Measurements from ENCODE around the gene MCCC1. TPM values are rescaled to one million over a fixed set of nuclear protein-coding genes. Genes with fewer than 3 reads are reported as not detected.

Gene MCCC1
- total RNA-seq, 2 donors from 2014 or later: 34.7 to 34.8 TPM

- H3K27ac ChIP-seq (ENCODE audit: low read depth, low read length): peak overlapping the region; percentile 26
- 0% methylated on average over 20 of the region's 29 CpGs; no CpG with 5 or more reads in 1 of the 2 experiments for WGBS, 2 experiments (ENCODE audit: insufficient coverage in 1 of 2, insufficient read length in 1 of 2)
- TF ChIP-seq, protein P1, sequence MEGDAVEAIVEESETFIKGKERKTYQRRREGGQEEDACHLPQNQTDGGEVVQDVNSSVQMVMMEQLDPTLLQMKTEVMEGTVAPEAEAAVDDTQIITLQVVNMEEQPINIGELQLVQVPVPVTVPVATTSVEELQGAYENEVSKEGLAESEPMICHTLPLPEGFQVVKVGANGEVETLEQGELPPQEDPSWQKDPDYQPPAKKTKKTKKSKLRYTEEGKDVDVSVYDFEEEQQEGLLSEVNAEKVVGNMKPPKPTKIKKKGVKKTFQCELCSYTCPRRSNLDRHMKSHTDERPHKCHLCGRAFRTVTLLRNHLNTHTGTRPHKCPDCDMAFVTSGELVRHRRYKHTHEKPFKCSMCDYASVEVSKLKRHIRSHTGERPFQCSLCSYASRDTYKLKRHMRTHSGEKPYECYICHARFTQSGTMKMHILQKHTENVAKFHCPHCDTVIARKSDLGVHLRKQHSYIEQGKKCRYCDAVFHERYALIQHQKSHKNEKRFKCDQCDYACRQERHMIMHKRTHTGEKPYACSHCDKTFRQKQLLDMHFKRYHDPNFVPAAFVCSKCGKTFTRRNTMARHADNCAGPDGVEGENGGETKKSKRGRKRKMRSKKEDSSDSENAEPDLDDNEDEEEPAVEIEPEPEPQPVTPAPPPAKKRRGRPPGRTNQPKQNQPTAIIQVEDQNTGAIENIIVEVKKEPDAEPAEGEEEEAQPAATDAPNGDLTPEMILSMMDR (conservative IDR thresholded peaks at IDR 0.05): no peak
- H3K27me3 ChIP-seq (ENCODE audit: control insufficient read depth, insufficient read depth, low read length, poor library complexity, severe bottlenecking): no peaks in the 10 kb centered on the region
- peak; percentile 76 for DNase-seq
- H3K4me1 ChIP-seq (ENCODE audit: control insufficient read depth, insufficient read depth, low read length): no peaks in the 10 kb centered on the region
- H3K36me3 ChIP-seq (ENCODE audit: control insufficient read depth, insufficient read depth, low read length): no peaks in the 10 kb centered on the region
- Mint-ChIP-seq H3K4me3 (peak overlapping the region; percentile 89), H3K4me1 (peaks cover 22% of the 10 kb centered on the region), H3K9me3 (no peaks in the 10 kb centered on the region), H3K27ac (peak overlapping the region; percentile 94), H3K27me3 (ENCODE audit: insufficient read depth) (no peaks in the 10 kb centered on the region), H3K36me3 (ENCODE audit: low read depth) (no peaks in the 10 kb centered on the region)
- no peaks in the 10 kb centered on the region for H3K9me3 ChIP-seq (ENCODE audit: control insufficient read depth, low read length)
- H3K9ac ChIP-seq (ENCODE audit: extremely low read depth, low read length, poor library complexity, severe bottlenecking): peak overlapping the region; percentile 86
- peak overlapping the region; percentile 92 for H3K4me3 ChIP-seq (ENCODE audit: low read length)
Observed at GRCh38 chr3:182979674-182980191, 119.6 kb downstream of the MCCC1 start.

DNA sequence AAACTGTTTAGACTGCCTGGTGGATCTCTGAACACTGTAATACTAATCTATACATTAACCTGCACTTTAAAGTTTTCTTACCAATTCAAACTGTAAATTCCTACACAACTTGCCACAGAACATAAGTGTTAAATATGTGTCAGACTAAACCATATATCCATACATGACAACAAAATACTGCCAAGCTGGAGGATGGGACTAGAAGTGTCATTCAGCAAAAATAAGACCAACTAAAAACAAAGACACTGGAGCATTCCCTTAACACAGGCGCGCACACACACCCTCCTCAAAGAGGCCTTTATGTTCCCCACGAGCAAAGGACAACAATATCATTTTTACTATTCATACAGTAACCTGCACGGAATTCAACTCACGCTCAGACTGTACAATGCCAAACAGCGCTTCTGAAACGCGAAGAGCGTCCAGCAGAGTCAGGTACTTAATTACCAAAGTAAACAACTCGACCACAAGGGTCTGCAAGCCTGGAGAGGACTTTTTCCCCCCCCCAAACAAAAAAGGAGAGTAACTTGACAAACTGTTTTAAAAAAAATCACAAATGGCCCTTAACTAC lies 120.1 kb downstream of the MCCC1 start:
- H3K4me3 Mint-ChIP-seq: peak overlapping the region; percentile 89
- peaks cover 23% of the 10 kb centered on the region for H3K4me1 Mint-ChIP-seq
- H3K4me1 ChIP-seq (ENCODE audit: control insufficient read depth, insufficient read depth, low read length): no peaks in the 10 kb centered on the region
- no peaks in the 10 kb centered on the region for H3K27me3 ChIP-seq (ENCODE audit: control insufficient read depth, insufficient read depth, low read length, poor library complexity, severe bottlenecking)
- H3K27ac ChIP-seq (ENCODE audit: low read depth, low read length): no peak overlapping the region
- no peaks in the 10 kb centered on the region for H3K9me3 Mint-ChIP-seq
- peak; percentile 45 for DNase-seq
- H3K9ac ChIP-seq (ENCODE audit: extremely low read depth, low read length, poor library complexity, severe bottlenecking): peak overlapping the region; percentile 86
- TF ChIP-seq, protein P1 (conservative IDR thresholded peaks at IDR 0.05): no peak
- H3K36me3 Mint-ChIP-seq (ENCODE audit: low read depth): no peaks in the 10 kb centered on the region
- no peaks in the 10 kb centered on the region for H3K9me3 ChIP-seq (ENCODE audit: control insufficient read depth, low read length)
- H3K27ac Mint-ChIP-seq: peak overlapping the region; percentile 94
- no peaks in the 10 kb centered on the region for H3K36me3 ChIP-seq (ENCODE audit: control insufficient read depth, insufficient read depth, low read length)
- WGBS, 2 experiments (ENCODE audit: insufficient coverage in 1 of 2, insufficient read length in 1 of 2): 4 to 35% methylated on average over 2 to 10 of the region's 10 CpGs
- no peaks in the 10 kb centered on the region for H3K27me3 Mint-ChIP-seq (ENCODE audit: insufficient read depth)
- H3K4me3 ChIP-seq (ENCODE audit: low read length): peak overlapping the region; percentile 92

DNA sequence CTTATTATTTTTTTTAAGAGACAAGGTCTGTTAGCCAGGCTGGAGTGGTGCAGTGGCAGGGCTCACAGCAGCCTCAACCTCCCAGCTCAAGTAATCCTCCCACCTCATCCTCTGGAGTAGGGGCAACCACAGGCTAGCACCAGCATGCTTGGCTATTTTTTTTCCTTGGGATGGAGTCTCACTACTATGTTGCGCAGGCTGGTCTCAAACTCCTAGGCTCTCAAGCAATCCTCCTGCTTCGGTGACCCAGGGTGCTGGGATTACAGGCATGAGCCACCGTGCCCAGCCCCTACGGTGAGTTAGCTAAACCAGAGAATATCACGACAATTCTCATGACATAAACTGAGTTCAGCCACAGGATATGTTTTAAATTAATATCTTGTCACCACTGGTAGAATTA lies 120.9 kb downstream of the MCCC1 start:
- H3K9me3 Mint-ChIP-seq: no peaks in the 10 kb centered on the region
- no peaks in the 10 kb centered on the region for H3K27me3 Mint-ChIP-seq (ENCODE audit: insufficient read depth)
- peaks cover 23% of the 10 kb centered on the region for H3K4me1 Mint-ChIP-seq
- DNase-seq: peak; percentile 52
- Histone ChIP-seq H3K9ac (ENCODE audit: extremely low read depth, low read length, poor library complexity, severe bottlenecking) (no peak overlapping the region), H3K4me1 (ENCODE audit: control insufficient read depth, insufficient read depth, low read length) (no peaks in the 10 kb centered on the region), H3K27me3 (ENCODE audit: control insufficient read depth, insufficient read depth, low read length, poor library complexity, severe bottlenecking) (no peaks in the 10 kb centered on the region), H3K4me3 (ENCODE audit: low read length) (peak overlapping the region; percentile 92), H3K9me3 (ENCODE audit: control insufficient read depth, low read length) (no peaks in the 10 kb centered on the region), H3K27ac (ENCODE audit: low read depth, low read length) (no peak overlapping the region), H3K36me3 (ENCODE audit: control insufficient read depth, insufficient read depth, low read length) (no peaks in the 10 kb centered on the region)
- TF ChIP-seq, protein P1 (conservative IDR thresholded peaks at IDR 0.05): no peak
- no peak overlapping the region for H3K27ac Mint-ChIP-seq
- peak overlapping the region; percentile 89 for H3K4me3 Mint-ChIP-seq
- 55 to 58% methylated on average over 3 to 5 of the region's 5 CpGs for WGBS, 2 experiments (ENCODE audit: insufficient coverage in 1 of 2, insufficient read length in 1 of 2)
- H3K36me3 Mint-ChIP-seq (ENCODE audit: low read depth): no peaks in the 10 kb centered on the region

Data from endodermal cell (in vitro differentiated cells).